Mucosa of descending colon (tissue), 3 donors: ENCODE results near the gene CD93. TPM values are rescaled to one million over a fixed set of nuclear protein-coding genes. Genes with fewer than 3 reads are reported as not detected.

Experiments used
- ATAC-seq: fragments of 200-7000 bp; cut with Tn5 transposase; one replicate; pipeline ENCODE4 v1.9.1; 2020; ENCODE audit warnings: mild to moderate bottlenecking, moderate library complexity
- DNase-seq, 3 donors: peaks; one replicate each; pipeline ENCODE4 v3.0.0-alpha.2; 2020
- H3K36me3 ChIP-seq: fragments of 200-600 bp; one replicate; pipeline ENCODE4 v1.8.0; 2021; ENCODE audit warnings: low read depth, mild to moderate bottlenecking
- H3K4me1 ChIP-seq: fragments of 200-600 bp; one replicate; pipeline ENCODE4 v1.8.0; 2021; ENCODE audit warnings: low read depth, mild to moderate bottlenecking
- H3K4me3 ChIP-seq: fragments of 200-600 bp; one replicate; pipeline ENCODE4 v1.8.0; 2021; ENCODE audit warnings: mild to moderate bottlenecking
- H3K9me3 ChIP-seq: fragments of 200-600 bp; one replicate; pipeline ENCODE4 v1.8.0; 2021; ENCODE audit warnings: mild to moderate bottlenecking
- intact Hi-C, 2 donors: fragments of 100-400 bp; cut with DNase I in 1 of 2; cut with micrococcal nuclease in 1 of 2; formaldehyde crosslinking; loops; one replicate each; pipeline versions ENCODE4 v1.11.0 to v1.11.1; 2022; cut with DNase I, micrococcal nuclease
- total RNA-seq, 3 donors: library from RNA; stranded (reverse); fragmentation: NEBNext Ultra II Directional in 2 of 3; extraction: Animal tissue kit (Norgen Biotek cat#: 25700) in 2 of 3; gene quantifications; one replicate each; pipeline versions ENCODE4 v1.2.1 to v1.2.4, GENCODE V29; 2021 to 2023
- TF ChIP-seq, protein P1 (sequence below): fragments of 200-600 bp; IDR thresholded peaks from one replicate; pipeline ENCODE4 v1.8.0; 2022; ENCODE audit warnings: antibody characterized with exemption, mild to moderate bottlenecking
- donor health status: DM: no; HTN: no; CAD: no; lungs with moderate emphysema.
- donor health status: DM: no; HTN: no; CAD: no.
- donor health status: DM: no; HTN: yes; CAD: no.

Gene CD93
- total RNA-seq, 3 donors from 2014 or later: 7.6 to 24.2 (median 20.1) TPM

DNA sequence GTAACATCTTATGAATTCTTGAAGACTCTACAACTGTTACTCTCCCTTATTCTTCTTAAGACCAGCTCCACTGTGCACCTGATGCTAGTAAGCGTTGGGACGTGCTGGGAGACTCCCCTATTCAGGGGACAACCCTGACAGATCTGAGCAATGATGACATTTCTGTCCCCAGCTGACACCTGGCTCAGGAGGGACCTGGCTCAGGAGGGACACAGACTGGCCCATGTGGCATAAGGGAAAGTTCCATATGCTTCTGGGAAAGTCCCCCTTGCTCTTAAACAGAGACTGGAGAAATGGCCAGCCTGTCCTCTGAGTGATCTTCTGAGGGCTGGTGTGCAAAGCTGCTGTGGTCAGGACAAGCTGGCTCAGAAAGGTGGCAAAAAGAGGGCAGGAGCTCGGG lies 10.0 kb upstream of the CD93 start:
- Histone ChIP-seq H3K4me3 (no peak overlapping the region), H3K9me3 (no peaks in the 10 kb centered on the region), H3K4me1 (no peaks in the 10 kb centered on the region), H3K36me3 (no peaks in the 10 kb centered on the region)
- TF ChIP-seq, protein P1, sequence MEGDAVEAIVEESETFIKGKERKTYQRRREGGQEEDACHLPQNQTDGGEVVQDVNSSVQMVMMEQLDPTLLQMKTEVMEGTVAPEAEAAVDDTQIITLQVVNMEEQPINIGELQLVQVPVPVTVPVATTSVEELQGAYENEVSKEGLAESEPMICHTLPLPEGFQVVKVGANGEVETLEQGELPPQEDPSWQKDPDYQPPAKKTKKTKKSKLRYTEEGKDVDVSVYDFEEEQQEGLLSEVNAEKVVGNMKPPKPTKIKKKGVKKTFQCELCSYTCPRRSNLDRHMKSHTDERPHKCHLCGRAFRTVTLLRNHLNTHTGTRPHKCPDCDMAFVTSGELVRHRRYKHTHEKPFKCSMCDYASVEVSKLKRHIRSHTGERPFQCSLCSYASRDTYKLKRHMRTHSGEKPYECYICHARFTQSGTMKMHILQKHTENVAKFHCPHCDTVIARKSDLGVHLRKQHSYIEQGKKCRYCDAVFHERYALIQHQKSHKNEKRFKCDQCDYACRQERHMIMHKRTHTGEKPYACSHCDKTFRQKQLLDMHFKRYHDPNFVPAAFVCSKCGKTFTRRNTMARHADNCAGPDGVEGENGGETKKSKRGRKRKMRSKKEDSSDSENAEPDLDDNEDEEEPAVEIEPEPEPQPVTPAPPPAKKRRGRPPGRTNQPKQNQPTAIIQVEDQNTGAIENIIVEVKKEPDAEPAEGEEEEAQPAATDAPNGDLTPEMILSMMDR: no peak
- ATAC-seq (no peak), DNase-seq (no peak)
- intact Hi-C loops: no loop called here

DNA sequence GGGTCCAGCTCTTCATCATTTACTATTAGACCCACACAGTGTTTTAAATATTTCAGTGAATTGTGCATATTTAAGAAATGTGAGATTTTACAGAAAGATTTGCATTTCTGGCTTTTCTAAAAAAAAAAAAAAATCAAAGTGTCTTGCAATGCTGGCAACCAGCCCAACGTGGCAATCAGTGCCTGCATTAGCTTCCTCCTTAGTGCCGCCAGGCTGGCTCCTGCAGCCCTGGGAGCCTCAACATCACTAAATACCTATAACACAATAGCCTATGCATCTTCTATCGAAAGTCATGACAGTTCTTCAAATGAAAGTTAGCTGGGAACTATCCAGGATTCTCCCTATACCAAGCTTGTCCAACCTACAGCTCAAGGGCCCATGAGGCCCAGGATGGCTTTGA lies 9.4 kb upstream of the CD93 start:
- Histone ChIP-seq H3K36me3 (no peaks in the 10 kb centered on the region), H3K4me1 (no peaks in the 10 kb centered on the region), H3K4me3 (no peak overlapping the region), H3K9me3 (no peaks in the 10 kb centered on the region)
- intact Hi-C loops: no loop called here
- ATAC-seq: no peak
- DNase-seq: no peak
- TF ChIP-seq, protein P1: no peak

DNA sequence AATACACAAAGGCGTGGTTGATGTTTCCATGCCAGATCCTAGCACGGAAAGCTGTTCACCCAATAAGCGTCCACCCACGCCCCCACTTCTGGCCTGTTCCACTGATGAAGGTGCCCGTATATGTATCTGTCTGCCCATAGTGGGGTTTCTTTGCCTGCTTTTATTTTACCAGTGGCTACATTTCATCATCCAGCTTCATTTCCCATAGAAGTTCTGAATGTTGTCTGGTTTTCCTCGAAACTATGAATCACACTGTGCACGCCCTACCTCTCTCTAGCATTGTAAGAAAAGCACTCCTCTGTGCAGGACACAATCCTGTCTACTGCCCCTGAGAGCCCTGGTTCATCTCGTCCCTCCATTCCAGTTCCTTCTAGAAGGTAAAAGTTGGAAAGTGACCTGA lies 8.8 kb upstream of the CD93 start:
- Histone ChIP-seq H3K36me3 (no peaks in the 10 kb centered on the region), H3K9me3 (no peaks in the 10 kb centered on the region), H3K4me3 (no peak overlapping the region), H3K4me1 (no peaks in the 10 kb centered on the region)
- TF ChIP-seq, protein P1: no peak
- intact Hi-C loops: no loop called here
- no peak for DNase-seq
- no peak for ATAC-seq

DNA sequence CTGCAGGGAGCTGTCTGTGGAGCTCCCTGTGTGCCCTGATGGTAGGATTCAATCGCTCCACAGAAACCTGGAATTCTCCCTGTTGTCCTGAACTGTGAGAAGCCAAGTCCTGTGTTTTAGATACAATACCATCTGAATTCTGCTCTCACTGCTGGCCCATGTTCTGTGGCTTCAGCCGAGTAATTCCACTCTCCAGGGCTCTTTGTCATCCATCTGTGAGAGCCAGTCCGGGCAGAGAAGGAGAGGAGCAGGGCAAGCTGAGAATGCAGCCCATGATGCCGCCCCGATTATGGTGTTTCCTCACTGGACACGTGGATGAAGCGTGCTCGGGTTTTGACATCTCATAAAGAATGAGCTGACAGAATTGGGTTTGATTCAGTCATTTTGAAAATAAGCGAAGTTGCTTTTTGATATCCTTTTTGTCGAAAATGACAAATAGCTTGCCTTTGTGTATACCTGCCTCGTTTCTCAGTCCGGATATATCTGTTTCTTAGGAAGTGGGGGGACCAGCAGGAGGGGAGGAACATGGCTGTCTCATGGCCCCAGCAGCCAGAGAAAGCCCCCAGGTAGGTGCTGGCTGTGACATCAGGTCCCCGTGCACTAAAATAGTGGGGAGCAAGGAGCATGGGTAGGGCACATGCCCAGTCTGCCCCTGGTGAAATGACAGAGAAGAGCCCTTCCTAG lies 8.2 kb upstream of the CD93 start:
- no peak for DNase-seq
- no peak overlapping the region for H3K4me3 ChIP-seq
- intact Hi-C loops: no loop called here
- no peaks in the 10 kb centered on the region for H3K36me3 ChIP-seq
- no peaks in the 10 kb centered on the region for H3K9me3 ChIP-seq
- ATAC-seq: no peak
- H3K4me1 ChIP-seq: no peaks in the 10 kb centered on the region
- TF ChIP-seq, protein P1: no peak

DNA sequence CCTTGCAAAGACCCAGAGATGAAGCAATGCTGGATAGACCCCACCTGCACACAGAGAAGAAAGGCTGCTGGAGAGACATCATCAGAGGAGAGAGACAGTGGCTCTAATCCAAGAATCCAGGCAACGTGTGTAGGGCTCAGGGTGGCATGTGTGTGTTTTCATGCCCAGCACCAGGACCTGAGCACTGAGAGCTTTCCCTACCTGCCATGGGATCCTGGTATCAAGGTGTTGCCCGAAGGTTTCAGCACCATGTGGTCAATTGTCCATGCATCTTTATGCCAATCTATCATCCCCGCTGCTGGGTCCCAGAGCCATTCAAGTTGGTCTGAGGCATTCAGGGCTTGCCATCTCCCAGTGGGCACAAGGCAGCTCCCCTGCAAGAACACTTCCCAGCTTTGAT lies 7.5 kb upstream of the CD93 start:
- Histone ChIP-seq H3K9me3 (no peaks in the 10 kb centered on the region), H3K4me1 (no peaks in the 10 kb centered on the region), H3K36me3 (no peaks in the 10 kb centered on the region), H3K4me3 (no peak overlapping the region)
- DNase-seq (no peak), ATAC-seq (no peak)
- intact Hi-C loops: no loop called here
- TF ChIP-seq, protein P1: no peak
